Mammary epithelial cell (primary cell): Measurements from ENCODE around the gene DOCK2.

Experiments
- EZH2 ChIP-seq: IDR thresholded peaks from 2 replicates; pipeline ENCODE4 v1.6.1; 2012; ENCODE audit warnings: low read length, inconsistent platforms, borderline replicate concordance
- TF ChIP-seq, protein P1 (sequence below), 2 donors: IDR thresholded peaks in 1 of 2; conservative IDR thresholded peaks in 1 of 2; 2 replicates each; pipeline ENCODE4 v1.5.1; 2011 to 2012; ENCODE audit warnings: inconsistent platforms in 2 of 2, low read length in 2 of 2, mild to moderate bottlenecking in 2 of 2, control low read depth in 1 of 2, low read depth in 1 of 2; ENCODE audit not compliant: insufficient read depth in 1 of 2; ENCODE audit errors: extremely low read depth in 1 of 2

DNA sequence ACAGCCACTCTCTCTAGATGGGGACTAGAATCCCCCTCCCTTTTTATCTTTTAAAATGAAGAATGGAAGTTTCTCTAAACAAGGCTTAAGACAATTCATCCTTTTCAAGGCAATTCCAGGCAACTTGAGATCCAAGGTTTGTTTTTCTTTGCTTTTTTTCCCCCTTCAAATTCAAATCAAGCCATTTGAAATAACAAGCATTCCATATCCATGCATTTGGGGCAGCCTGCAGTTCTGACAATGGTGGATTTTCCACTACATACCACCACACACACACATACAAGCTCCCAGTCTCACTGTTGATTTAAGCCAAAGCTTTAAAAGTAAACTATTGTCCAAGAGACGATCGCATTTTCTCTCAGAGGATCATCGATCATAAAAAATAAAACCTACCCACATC, 342.8 kb downstream of the DOCK2 start:
- TF ChIP-seq, protein P1, sequence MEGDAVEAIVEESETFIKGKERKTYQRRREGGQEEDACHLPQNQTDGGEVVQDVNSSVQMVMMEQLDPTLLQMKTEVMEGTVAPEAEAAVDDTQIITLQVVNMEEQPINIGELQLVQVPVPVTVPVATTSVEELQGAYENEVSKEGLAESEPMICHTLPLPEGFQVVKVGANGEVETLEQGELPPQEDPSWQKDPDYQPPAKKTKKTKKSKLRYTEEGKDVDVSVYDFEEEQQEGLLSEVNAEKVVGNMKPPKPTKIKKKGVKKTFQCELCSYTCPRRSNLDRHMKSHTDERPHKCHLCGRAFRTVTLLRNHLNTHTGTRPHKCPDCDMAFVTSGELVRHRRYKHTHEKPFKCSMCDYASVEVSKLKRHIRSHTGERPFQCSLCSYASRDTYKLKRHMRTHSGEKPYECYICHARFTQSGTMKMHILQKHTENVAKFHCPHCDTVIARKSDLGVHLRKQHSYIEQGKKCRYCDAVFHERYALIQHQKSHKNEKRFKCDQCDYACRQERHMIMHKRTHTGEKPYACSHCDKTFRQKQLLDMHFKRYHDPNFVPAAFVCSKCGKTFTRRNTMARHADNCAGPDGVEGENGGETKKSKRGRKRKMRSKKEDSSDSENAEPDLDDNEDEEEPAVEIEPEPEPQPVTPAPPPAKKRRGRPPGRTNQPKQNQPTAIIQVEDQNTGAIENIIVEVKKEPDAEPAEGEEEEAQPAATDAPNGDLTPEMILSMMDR (conservative IDR thresholded peaks at IDR 0.05 in 1 of 2, IDR thresholded peaks at IDR 0.05 in 1 of 2; ENCODE audit: extremely low read depth in 1 of 2, insufficient read depth in 1 of 2, low read depth in 1 of 2, low read length in 2 of 2), result no peak
- no peak for TF ChIP-seq EZH2
